ENCODE data around the gene EPHB1.

Gene EPHB1

GRCh38 chr3:135142530-135142929 lies 347.5 kb downstream of the EPHB1 start:
- no peak overlapping the region for H3K27ac Mint-ChIP-seq
- no peak overlapping the region for H3K4me3 Mint-ChIP-seq
- peaks cover 8% of the 10 kb centered on the region for H3K27me3 Mint-ChIP-seq
- no peaks in the 10 kb centered on the region for H3K4me1 Mint-ChIP-seq
- ATAC-seq = no peak
- no peaks in the 10 kb centered on the region for H3K9me3 Mint-ChIP-seq
- H3K36me3 Mint-ChIP-seq = no peaks in the 10 kb centered on the region

- ATAC-seq = no peak
- Mint-ChIP-seq H3K4me3 (no peak overlapping the region), H3K36me3 (no peaks in the 10 kb centered on the region), H3K9me3 (no peaks in the 10 kb centered on the region), H3K4me1 (no peaks in the 10 kb centered on the region), H3K27me3 (peaks cover 8% of the 10 kb centered on the region), H3K27ac (no peak overlapping the region)
Observed at GRCh38 chr3:135143474-135143873, 348.4 kb downstream of the EPHB1 start.

- Mint-ChIP-seq H3K27ac (no peak overlapping the region), H3K4me1 (no peaks in the 10 kb centered on the region), H3K27me3 (peaks cover 8% of the 10 kb centered on the region), H3K36me3 (no peaks in the 10 kb centered on the region), H3K9me3 (no peaks in the 10 kb centered on the region), H3K4me3 (no peak overlapping the region)
- ATAC-seq = no peak
Observed at GRCh38 chr3:135145581-135145980, 350.5 kb downstream of the EPHB1 start.

- peaks cover 12% of the 10 kb centered on the region for H3K27me3 Mint-ChIP-seq
- no peak for ATAC-seq
- no peaks in the 10 kb centered on the region for H3K36me3 Mint-ChIP-seq
- no peak overlapping the region for H3K27ac Mint-ChIP-seq
- no peaks in the 10 kb centered on the region for H3K4me1 Mint-ChIP-seq
- no peak overlapping the region for H3K4me3 Mint-ChIP-seq
- H3K9me3 Mint-ChIP-seq = no peaks in the 10 kb centered on the region
Observed at GRCh38 chr3:135147657-135148056, 352.6 kb downstream of the EPHB1 start.

GRCh38 chr3:135148398-135149020 lies 353.4 kb downstream of the EPHB1 start:
- ATAC-seq = no peak
- Mint-ChIP-seq H3K36me3 (no peaks in the 10 kb centered on the region), H3K27ac (no peak overlapping the region), H3K4me1 (no peaks in the 10 kb centered on the region), H3K4me3 (no peak overlapping the region), H3K9me3 (no peaks in the 10 kb centered on the region), H3K27me3 (peaks cover 8% of the 10 kb centered on the region)

- H3K36me3 Mint-ChIP-seq = peaks cover 3% of the 10 kb centered on the region
- H3K9me3 Mint-ChIP-seq = peaks cover 2% of the 10 kb centered on the region
- H3K27me3 Mint-ChIP-seq = peaks cover 8% of the 10 kb centered on the region
- no peaks in the 10 kb centered on the region for H3K4me1 Mint-ChIP-seq
- no peak for ATAC-seq
- H3K27ac Mint-ChIP-seq = no peak overlapping the region
- H3K4me3 Mint-ChIP-seq = no peak overlapping the region
Observed at GRCh38 chr3:135149707-135150681, 354.9 kb downstream of the EPHB1 start.

- H3K27me3 Mint-ChIP-seq = peaks cover 8% of the 10 kb centered on the region
- peaks cover 5% of the 10 kb centered on the region for H3K9me3 Mint-ChIP-seq
- H3K36me3 Mint-ChIP-seq = peaks cover 6% of the 10 kb centered on the region
- H3K27ac Mint-ChIP-seq = no peak overlapping the region
- ATAC-seq = no peak
- H3K4me1 Mint-ChIP-seq = no peaks in the 10 kb centered on the region
- no peak overlapping the region for H3K4me3 Mint-ChIP-seq
Observed at GRCh38 chr3:135154186-135154585, 359.1 kb downstream of the EPHB1 start.

- Mint-ChIP-seq H3K36me3 (peaks cover 6% of the 10 kb centered on the region), H3K4me3 (no peak overlapping the region), H3K9me3 (peaks cover 5% of the 10 kb centered on the region), H3K27me3 (peaks cover 8% of the 10 kb centered on the region), H3K4me1 (no peaks in the 10 kb centered on the region), H3K27ac (no peak overlapping the region)
- ATAC-seq = no peak
Observed at GRCh38 chr3:135155228-135155627, 360.2 kb downstream of the EPHB1 start.

GRCh38 chr3:135155791-135156190 lies 360.7 kb downstream of the EPHB1 start:
- no peak overlapping the region for H3K4me3 Mint-ChIP-seq
- no peaks in the 10 kb centered on the region for H3K4me1 Mint-ChIP-seq
- no peak for ATAC-seq
- H3K27me3 Mint-ChIP-seq = peaks cover 8% of the 10 kb centered on the region
- H3K36me3 Mint-ChIP-seq = peaks cover 10% of the 10 kb centered on the region
- H3K27ac Mint-ChIP-seq = no peak overlapping the region
- peaks cover 5% of the 10 kb centered on the region for H3K9me3 Mint-ChIP-seq

GRCh38 chr3:135157045-135157740 lies 362.1 kb downstream of the EPHB1 start:
- peaks cover 5% of the 10 kb centered on the region for H3K27me3 Mint-ChIP-seq
- H3K9me3 Mint-ChIP-seq = peaks cover 5% of the 10 kb centered on the region
- H3K4me1 Mint-ChIP-seq = no peaks in the 10 kb centered on the region
- no peak for ATAC-seq
- no peak overlapping the region for H3K4me3 Mint-ChIP-seq
- H3K36me3 Mint-ChIP-seq = peaks cover 17% of the 10 kb centered on the region
- no peak overlapping the region for H3K27ac Mint-ChIP-seq

GRCh38 chr3:135158520-135158919 lies 363.5 kb downstream of the EPHB1 start:
- ATAC-seq = no peak
- H3K9me3 Mint-ChIP-seq = peaks cover 5% of the 10 kb centered on the region
- H3K36me3 Mint-ChIP-seq = peaks cover 17% of the 10 kb centered on the region
- H3K4me3 Mint-ChIP-seq = no peak overlapping the region
- no peak overlapping the region for H3K27ac Mint-ChIP-seq
- H3K4me1 Mint-ChIP-seq = no peaks in the 10 kb centered on the region
- H3K27me3 Mint-ChIP-seq = no peaks in the 10 kb centered on the region

- Mint-ChIP-seq H3K4me1 (no peaks in the 10 kb centered on the region), H3K27ac (no peak overlapping the region), H3K27me3 (no peaks in the 10 kb centered on the region), H3K9me3 (peaks cover 5% of the 10 kb centered on the region), H3K36me3 (peaks cover 16% of the 10 kb centered on the region), H3K4me3 (no peak overlapping the region)
- no peak for ATAC-seq
Observed at GRCh38 chr3:135159681-135160247, 364.7 kb downstream of the EPHB1 start.

GRCh38 chr3:135161425-135161824 lies 366.4 kb downstream of the EPHB1 start:
- Mint-ChIP-seq H3K27ac (no peak overlapping the region), H3K4me1 (no peaks in the 10 kb centered on the region), H3K9me3 (no peaks in the 10 kb centered on the region), H3K27me3 (no peaks in the 10 kb centered on the region), H3K4me3 (no peak overlapping the region), H3K36me3 (peaks cover 10% of the 10 kb centered on the region)
- no peak for ATAC-seq

GRCh38 chr3:135163701-135164100 lies 368.6 kb downstream of the EPHB1 start:
- H3K4me3 Mint-ChIP-seq = no peak overlapping the region
- peaks cover 10% of the 10 kb centered on the region for H3K36me3 Mint-ChIP-seq
- ATAC-seq = no peak
- no peaks in the 10 kb centered on the region for H3K9me3 Mint-ChIP-seq
- no peak overlapping the region for H3K27ac Mint-ChIP-seq
- no peaks in the 10 kb centered on the region for H3K4me1 Mint-ChIP-seq
- no peaks in the 10 kb centered on the region for H3K27me3 Mint-ChIP-seq

- ATAC-seq = no peak
- no peak overlapping the region for H3K27ac Mint-ChIP-seq
- H3K27me3 Mint-ChIP-seq = no peaks in the 10 kb centered on the region
- no peak overlapping the region for H3K4me3 Mint-ChIP-seq
- peaks cover 10% of the 10 kb centered on the region for H3K36me3 Mint-ChIP-seq
- no peaks in the 10 kb centered on the region for H3K4me1 Mint-ChIP-seq
- no peaks in the 10 kb centered on the region for H3K9me3 Mint-ChIP-seq
Observed at GRCh38 chr3:135165260-135165659, 370.2 kb downstream of the EPHB1 start.

All from stimulated activated memory B cell treated with anti-CD40 and anti-IgM and Interleukin-4, amounts not matched to agents 10 μg/mL and 1 μg/mL and 100 μg/mL, for 72 hours (primary cell).